Effector memory CD8-positive, alpha-beta T cell (primary cell): Measurements from ENCODE around the gene GJB5.

ENCODE experiments used
- ATAC-seq: fragments of 150-1000 bp; cut with Tn5 transposase; replicated peaks from 2 replicates; pipeline ENCODE4 v1.10.0; 2021; ENCODE audit warnings: mild to moderate bottlenecking, moderate library complexity
- DNase-seq, 3 experiments: peaks; one replicate each; pipeline ENCODE4 v3.0.0; 2021
- H3K27ac Mint-ChIP-seq, 2 donors: one replicate each; pipeline ENCODE4 v1.8.0; 2022; ENCODE audit warnings: mild to moderate bottlenecking in 2 of 2, mixed read lengths in 2 of 2, moderate library complexity in 2 of 2
- H3K27me3 Mint-ChIP-seq, 2 donors: one replicate each; pipeline ENCODE4 v1.8.0; 2022; ENCODE audit warnings: mixed read lengths in 2 of 2
- H3K36me3 Mint-ChIP-seq: one replicate; pipeline ENCODE4 v1.8.0; 2022; ENCODE audit warnings: mild to moderate bottlenecking, moderate library complexity, mixed read lengths; ENCODE audit not compliant: insufficient read depth
- H3K4me1 Mint-ChIP-seq, 2 donors: one replicate each; pipeline ENCODE4 v1.8.0; 2022; ENCODE audit warnings: low read depth in 2 of 2, mixed read lengths in 2 of 2
- H3K4me3 Mint-ChIP-seq, 2 donors: one replicate each; pipeline ENCODE4 v1.8.0; 2022; ENCODE audit warnings: mild to moderate bottlenecking in 2 of 2, mixed read lengths in 2 of 2, moderate library complexity in 2 of 2
- H3K9me3 Mint-ChIP-seq, 2 donors: one replicate each; pipeline ENCODE4 v1.8.0; 2022; ENCODE audit warnings: mixed read lengths in 2 of 2
- total RNA-seq, 9 experiments: gene quantifications; one replicate each; lab custom pipeline; 2026; lab: John Stamatoyannopoulos, UW

Gene GJB5
- 0 reads per million in 9 experiments for total RNA-seq

GRCh38 chr1:34754964-34755637 lies at the start of gene GJB5:
TSS of gene GJB5 (plus strand) at chr1:34755047. CDS start at chr1:34757331, 2,284 bp downstream.
- Mint-ChIP-seq H3K27me3 (peaks cover 7 to 33% of the 10 kb centered on the region in 2 donors), H3K27ac (no peak within 1 kb of the TSS), H3K36me3 (no peaks in the 10 kb centered on the region), H3K4me3 (no peak within 1 kb of the TSS), H3K4me1 (no peaks in the 10 kb centered on the region), H3K9me3 (no peaks in the 10 kb centered on the region)
- no peak for ATAC-seq
- no peak for DNase-seq

- Mint-ChIP-seq H3K27ac (no peak overlapping the region), H3K4me3 (no peak overlapping the region), H3K4me1 (no peaks in the 10 kb centered on the region), H3K27me3 (peaks cover 22 to 54% of the 10 kb centered on the region in 2 donors), H3K9me3 (no peaks in the 10 kb centered on the region), H3K36me3 (no peaks in the 10 kb centered on the region)
- ATAC-seq: no peak
- DNase-seq: no peak
Measured at GRCh38 chr1:34705077-34705476, 49.8 kb upstream of the GJB5 start.

GRCh38 chr1:34708106-34708505 lies 46.7 kb upstream of the GJB5 start:
- no peak overlapping the region for H3K27ac Mint-ChIP-seq
- H3K9me3 Mint-ChIP-seq: no peaks in the 10 kb centered on the region
- H3K4me3 Mint-ChIP-seq: no peak overlapping the region
- peaks cover 34 to 35% of the 10 kb centered on the region in 2 donors for H3K27me3 Mint-ChIP-seq
- DNase-seq (no peak), ATAC-seq (no peak)
- H3K36me3 Mint-ChIP-seq: no peaks in the 10 kb centered on the region
- H3K4me1 Mint-ChIP-seq: no peaks in the 10 kb centered on the region

- no peaks in the 10 kb centered on the region for H3K36me3 Mint-ChIP-seq
- H3K27ac Mint-ChIP-seq: no peak overlapping the region
- peaks cover 27 to 33% of the 10 kb centered on the region in 2 donors for H3K27me3 Mint-ChIP-seq
- no peak for DNase-seq
- H3K9me3 Mint-ChIP-seq: no peaks in the 10 kb centered on the region
- no peaks in the 10 kb centered on the region for H3K4me1 Mint-ChIP-seq
- ATAC-seq: no peak
- H3K4me3 Mint-ChIP-seq: no peak overlapping the region
Measured at GRCh38 chr1:34709547-34709946, 45.3 kb upstream of the GJB5 start.

GRCh38 chr1:34710812-34711211 lies 44.0 kb upstream of the GJB5 start:
- no peaks in the 10 kb centered on the region for H3K9me3 Mint-ChIP-seq
- no peak overlapping the region for H3K27ac Mint-ChIP-seq
- H3K4me3 Mint-ChIP-seq: no peak overlapping the region
- no peak for ATAC-seq
- H3K27me3 Mint-ChIP-seq: peaks cover 17 to 28% of the 10 kb centered on the region in 2 donors
- H3K36me3 Mint-ChIP-seq: no peaks in the 10 kb centered on the region
- DNase-seq: no peak
- no peaks in the 10 kb centered on the region for H3K4me1 Mint-ChIP-seq

GRCh38 chr1:34711485-34711884 lies 43.4 kb upstream of the GJB5 start:
- no peak overlapping the region for H3K4me3 Mint-ChIP-seq
- no peak overlapping the region for H3K27ac Mint-ChIP-seq
- peaks cover 15 to 28% of the 10 kb centered on the region in 2 donors for H3K27me3 Mint-ChIP-seq
- no peaks in the 10 kb centered on the region for H3K9me3 Mint-ChIP-seq
- no peaks in the 10 kb centered on the region for H3K36me3 Mint-ChIP-seq
- H3K4me1 Mint-ChIP-seq: no peaks in the 10 kb centered on the region
- ATAC-seq (no peak), DNase-seq (no peak)

- Mint-ChIP-seq H3K36me3 (no peaks in the 10 kb centered on the region), H3K4me3 (no peak overlapping the region), H3K27ac (no peak overlapping the region), H3K27me3 (peaks cover 15 to 34% of the 10 kb centered on the region in 2 donors), H3K4me1 (no peaks in the 10 kb centered on the region), H3K9me3 (no peaks in the 10 kb centered on the region)
- ATAC-seq (no peak), DNase-seq (no peak)
Measured at GRCh38 chr1:34712007-34712688, 42.7 kb upstream of the GJB5 start.

GRCh38 chr1:34713443-34713842 lies 41.4 kb upstream of the GJB5 start:
- no peaks in the 10 kb centered on the region for H3K4me1 Mint-ChIP-seq
- H3K4me3 Mint-ChIP-seq: no peak overlapping the region
- ATAC-seq: no peak

GRCh38 chr1:34714386-34714785 lies 40.5 kb upstream of the GJB5 start:
- Mint-ChIP-seq H3K4me1 (no peaks in the 10 kb centered on the region), H3K27me3 (peaks cover 30 to 55% of the 10 kb centered on the region in 2 donors), H3K9me3 (no peaks in the 10 kb centered on the region), H3K4me3 (no peak overlapping the region), H3K27ac (no peak overlapping the region), H3K36me3 (no peaks in the 10 kb centered on the region)
- DNase-seq: no peak
- no peak for ATAC-seq

More at GRCh38 chr1:34713443-34713842, 41.4 kb upstream of the GJB5 start:
- Mint-ChIP-seq H3K36me3 (no peaks in the 10 kb centered on the region), H3K9me3 (no peaks in the 10 kb centered on the region), H3K27me3 (peaks cover 22 to 46% of the 10 kb centered on the region in 2 donors), H3K27ac (no peak overlapping the region)
- DNase-seq: no peak

GRCh38 chr1:34715139-34715538 lies 39.7 kb upstream of the GJB5 start:
- ATAC-seq: no peak
- no peak overlapping the region for H3K27ac Mint-ChIP-seq
- H3K27me3 Mint-ChIP-seq: peaks cover 36 to 63% of the 10 kb centered on the region in 2 donors
- H3K9me3 Mint-ChIP-seq: no peaks in the 10 kb centered on the region
- no peak for DNase-seq
- no peak overlapping the region for H3K4me3 Mint-ChIP-seq
- H3K4me1 Mint-ChIP-seq: no peaks in the 10 kb centered on the region
- no peaks in the 10 kb centered on the region for H3K36me3 Mint-ChIP-seq

GRCh38 chr1:34721241-34721640 lies 33.6 kb upstream of the GJB5 start:
- Mint-ChIP-seq H3K4me1 (no peaks in the 10 kb centered on the region), H3K9me3 (no peaks in the 10 kb centered on the region), H3K27ac (no peak overlapping the region), H3K4me3 (no peak overlapping the region), H3K36me3 (no peaks in the 10 kb centered on the region), H3K27me3 (peaks cover 60 to 70% of the 10 kb centered on the region in 2 donors)
- no peak for ATAC-seq
- DNase-seq: no peak

- Mint-ChIP-seq H3K4me1 (no peaks in the 10 kb centered on the region), H3K27me3 (peaks cover 63 to 65% of the 10 kb centered on the region in 2 donors), H3K36me3 (no peaks in the 10 kb centered on the region), H3K4me3 (no peak overlapping the region), H3K9me3 (no peaks in the 10 kb centered on the region), H3K27ac (no peak overlapping the region)
- DNase-seq (no peak), ATAC-seq (no peak)
Measured at GRCh38 chr1:34721646-34722355, 33.0 kb upstream of the GJB5 start.

- Mint-ChIP-seq H3K9me3 (no peaks in the 10 kb centered on the region), H3K4me3 (no peak overlapping the region), H3K27ac (no peak overlapping the region), H3K4me1 (no peaks in the 10 kb centered on the region), H3K36me3 (no peaks in the 10 kb centered on the region), H3K27me3 (peaks cover 51 to 58% of the 10 kb centered on the region in 2 donors)
- DNase-seq: no peak
- ATAC-seq: no peak
Measured at GRCh38 chr1:34726861-34727260, 28.0 kb upstream of the GJB5 start.
